Calu3 (cell line): ENCODE measurements around the gene MTG2. TPM values are rescaled to one million over a fixed set of nuclear protein-coding genes. Genes with fewer than 3 reads are reported as not detected.

Experiments used
- BruUV-seq: library from RNA; stranded (reverse); fragments of 400-500 nt; replicated peaks from 2 replicates; lab custom pipeline; 2021; lab: Mats Ljungman, UMichigan
- CTCF ChIA-PET: fragments of 300-600 bp; sonication (Branson Sonifier 250); formaldehyde crosslinking; loops from one replicate; lab custom pipeline; 2022; ENCODE audit warnings: antibody characterized with exemption; lab: Charles Lee
- DNase-seq: peaks from one replicate; pipeline ENCODE4 v3.0.0; 2022
- H3K27ac Mint-ChIP-seq: one replicate; pipeline ENCODE4 v1.8.0; 2022; ENCODE audit warnings: mixed read lengths; ENCODE audit not compliant: unreplicated experiment
- H3K27me3 Mint-ChIP-seq: one replicate; pipeline ENCODE4 v1.8.0; 2022; ENCODE audit warnings: mixed read lengths; ENCODE audit not compliant: unreplicated experiment
- H3K36me3 Mint-ChIP-seq: one replicate; pipeline ENCODE4 v1.8.0; 2022; ENCODE audit warnings: mild to moderate bottlenecking, moderate library complexity, mixed read lengths; ENCODE audit not compliant: insufficient read depth, unreplicated experiment
- H3K4me1 Mint-ChIP-seq: one replicate; pipeline ENCODE4 v1.8.0; 2022; ENCODE audit warnings: mild to moderate bottlenecking, low read depth, mixed read lengths; ENCODE audit not compliant: unreplicated experiment
- H3K4me3 Mint-ChIP-seq: one replicate; pipeline ENCODE4 v1.8.0; 2022; ENCODE audit warnings: mild to moderate bottlenecking, low read depth, moderate library complexity, mixed read lengths; ENCODE audit not compliant: unreplicated experiment
- H3K9me3 Mint-ChIP-seq: one replicate; pipeline ENCODE4 v1.8.0; 2022; ENCODE audit warnings: low read depth, mixed read lengths; ENCODE audit not compliant: unreplicated experiment
- intact Hi-C: fragments of 100-400 bp; cut with micrococcal nuclease; formaldehyde crosslinking; loops from one replicate; pipeline ENCODE4 v1.10.0; 2022; ENCODE audit not compliant: unreplicated experiment
- total RNA-seq: library from RNA; stranded (reverse); gene quantifications from 2 replicates; pipeline ENCODE4 v1.2.3, GENCODE V29; 2022
- TF ChIP-seq, protein P1 (sequence below): fragments of 200-600 bp; IDR thresholded peaks from one replicate; pipeline ENCODE4 v1.8.0; 2022; ENCODE audit warnings: antibody characterized with exemption; ENCODE audit not compliant: unreplicated experiment

The MTG2 gene
- total RNA-seq, 1 experiment from 2014 or later = 87.9 TPM

DNA sequence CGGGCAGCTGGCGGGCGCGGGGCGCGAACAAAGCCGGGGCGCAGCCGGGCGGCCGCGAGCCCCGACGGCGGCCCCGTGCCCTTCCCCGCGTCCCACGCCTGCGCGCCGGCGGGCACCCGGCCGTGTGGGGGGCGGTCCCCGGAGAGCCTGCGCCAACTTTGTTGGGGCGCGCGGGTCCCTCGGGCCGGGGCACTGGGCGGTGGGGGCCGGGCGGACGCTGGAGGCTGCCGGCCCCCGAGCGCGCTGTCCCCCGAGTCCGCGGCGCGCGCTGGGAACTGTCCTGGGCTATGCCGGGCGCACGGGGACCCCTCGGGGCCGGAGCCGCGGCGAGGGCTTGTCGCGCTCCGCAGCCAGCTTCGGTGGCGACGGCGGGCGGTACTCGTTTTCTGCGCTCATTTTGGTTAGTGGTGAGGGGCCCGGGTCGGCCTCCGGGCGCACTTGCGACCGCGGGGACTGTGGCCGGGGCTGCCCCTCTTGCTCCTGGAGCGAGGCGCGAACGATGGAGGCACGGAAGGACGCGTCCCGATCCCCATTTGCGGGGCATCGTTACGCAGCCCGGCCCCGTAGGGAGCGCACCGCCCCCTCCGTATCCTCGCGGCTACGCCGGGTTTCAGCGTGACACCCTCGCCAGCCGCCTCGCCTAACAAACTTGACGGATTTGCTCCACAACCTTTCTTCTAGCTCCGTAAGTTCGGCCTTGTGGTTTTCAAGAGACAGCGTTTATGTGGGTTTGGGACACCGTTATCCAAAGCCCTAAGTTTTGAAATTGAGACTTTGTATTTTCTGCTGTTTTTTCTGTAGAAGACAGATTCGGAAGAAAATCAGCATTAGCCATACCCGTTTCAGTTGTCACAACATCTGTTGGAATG lies 38.6 kb upstream of the MTG2 start:
- TF ChIP-seq, protein P1, sequence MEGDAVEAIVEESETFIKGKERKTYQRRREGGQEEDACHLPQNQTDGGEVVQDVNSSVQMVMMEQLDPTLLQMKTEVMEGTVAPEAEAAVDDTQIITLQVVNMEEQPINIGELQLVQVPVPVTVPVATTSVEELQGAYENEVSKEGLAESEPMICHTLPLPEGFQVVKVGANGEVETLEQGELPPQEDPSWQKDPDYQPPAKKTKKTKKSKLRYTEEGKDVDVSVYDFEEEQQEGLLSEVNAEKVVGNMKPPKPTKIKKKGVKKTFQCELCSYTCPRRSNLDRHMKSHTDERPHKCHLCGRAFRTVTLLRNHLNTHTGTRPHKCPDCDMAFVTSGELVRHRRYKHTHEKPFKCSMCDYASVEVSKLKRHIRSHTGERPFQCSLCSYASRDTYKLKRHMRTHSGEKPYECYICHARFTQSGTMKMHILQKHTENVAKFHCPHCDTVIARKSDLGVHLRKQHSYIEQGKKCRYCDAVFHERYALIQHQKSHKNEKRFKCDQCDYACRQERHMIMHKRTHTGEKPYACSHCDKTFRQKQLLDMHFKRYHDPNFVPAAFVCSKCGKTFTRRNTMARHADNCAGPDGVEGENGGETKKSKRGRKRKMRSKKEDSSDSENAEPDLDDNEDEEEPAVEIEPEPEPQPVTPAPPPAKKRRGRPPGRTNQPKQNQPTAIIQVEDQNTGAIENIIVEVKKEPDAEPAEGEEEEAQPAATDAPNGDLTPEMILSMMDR = no peak
- Mint-ChIP-seq H3K4me3 (peak overlapping the region; percentile 92), H3K27ac (peak overlapping the region; percentile 78), H3K9me3 (no peaks in the 10 kb centered on the region), H3K4me1 (peaks cover 47% of the 10 kb centered on the region), H3K36me3 (peaks cover 73% of the 10 kb centered on the region), H3K27me3 (no peaks in the 10 kb centered on the region)
- BruUV-seq = no TSS peak
- peak; percentile 75 for DNase-seq
- intact Hi-C loops = no loop called here
- CTCF ChIA-PET = no interaction called here

DNA sequence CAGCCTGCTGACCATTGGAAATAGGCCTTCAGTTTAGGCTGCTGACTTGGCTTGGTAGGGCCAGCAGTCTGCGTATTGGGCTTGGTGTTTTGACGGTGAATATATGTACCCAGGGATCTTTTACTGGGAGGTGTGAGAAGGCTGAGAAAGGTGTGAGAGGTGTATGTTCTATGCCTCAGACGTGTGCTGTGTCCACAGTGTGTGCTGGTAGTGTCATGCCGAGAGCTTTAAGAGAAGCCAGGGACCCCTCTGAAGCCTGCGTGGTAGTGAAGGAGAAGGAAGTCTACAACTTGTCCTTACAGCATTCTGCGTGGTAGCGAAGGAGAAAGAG lies 37.2 kb upstream of the MTG2 start:
- TF ChIP-seq, protein P1 = no peak
- Mint-ChIP-seq H3K4me1 (peaks cover 39% of the 10 kb centered on the region), H3K27me3 (no peaks in the 10 kb centered on the region), H3K9me3 (no peaks in the 10 kb centered on the region), H3K4me3 (no peak overlapping the region), H3K36me3 (peaks cover 63% of the 10 kb centered on the region), H3K27ac (no peak overlapping the region)
- CTCF ChIA-PET = no interaction called here
- no peak for DNase-seq
- intact Hi-C loops = no loop called here
- no TSS peak for BruUV-seq

DNA sequence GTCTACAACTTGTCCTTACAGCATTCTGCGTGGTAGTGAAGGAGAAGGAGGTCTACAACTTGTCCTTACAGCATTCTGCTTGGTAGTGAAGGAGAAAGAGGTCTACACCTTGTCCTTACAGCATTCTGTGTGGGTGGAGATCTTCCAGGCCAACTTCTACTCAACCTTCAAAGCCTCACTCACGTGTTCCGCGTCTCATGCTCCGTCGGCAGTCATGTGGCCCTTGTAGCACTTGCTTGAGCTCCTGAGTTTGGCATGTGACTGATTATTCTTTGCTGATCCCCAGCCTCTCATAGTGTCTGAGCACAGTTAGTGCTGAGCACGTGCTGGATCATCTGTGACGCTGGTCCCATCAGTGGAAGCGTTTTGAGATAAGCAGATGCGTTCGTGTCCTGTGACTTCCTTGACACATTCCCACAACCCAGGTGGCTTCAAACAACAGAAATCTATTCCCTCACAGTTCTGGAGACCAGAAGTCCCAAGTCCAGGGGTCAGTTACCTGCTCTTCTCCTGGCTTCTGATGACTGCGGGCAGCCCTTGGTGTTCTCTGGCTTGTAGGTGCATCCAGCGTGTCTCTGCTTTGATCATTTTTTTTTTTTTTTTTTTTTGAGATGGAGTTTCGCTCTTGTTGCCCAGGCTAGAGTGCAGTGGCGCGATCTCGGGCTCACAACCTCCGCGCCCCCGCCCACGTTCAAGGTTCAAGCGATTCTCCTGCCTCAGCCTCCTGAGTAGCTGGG lies 36.6 kb upstream of the MTG2 start:
- H3K36me3 Mint-ChIP-seq = peaks cover 57% of the 10 kb centered on the region
- CTCF ChIA-PET = no interaction called here
- BruUV-seq = no TSS peak
- no peaks in the 10 kb centered on the region for H3K9me3 Mint-ChIP-seq
- TF ChIP-seq, protein P1 = no peak
- H3K4me3 Mint-ChIP-seq = no peak overlapping the region
- H3K27me3 Mint-ChIP-seq = no peaks in the 10 kb centered on the region
- peaks cover 34% of the 10 kb centered on the region for H3K4me1 Mint-ChIP-seq
- intact Hi-C loops = no loop called here
- no peak overlapping the region for H3K27ac Mint-ChIP-seq
- DNase-seq = no peak

DNA sequence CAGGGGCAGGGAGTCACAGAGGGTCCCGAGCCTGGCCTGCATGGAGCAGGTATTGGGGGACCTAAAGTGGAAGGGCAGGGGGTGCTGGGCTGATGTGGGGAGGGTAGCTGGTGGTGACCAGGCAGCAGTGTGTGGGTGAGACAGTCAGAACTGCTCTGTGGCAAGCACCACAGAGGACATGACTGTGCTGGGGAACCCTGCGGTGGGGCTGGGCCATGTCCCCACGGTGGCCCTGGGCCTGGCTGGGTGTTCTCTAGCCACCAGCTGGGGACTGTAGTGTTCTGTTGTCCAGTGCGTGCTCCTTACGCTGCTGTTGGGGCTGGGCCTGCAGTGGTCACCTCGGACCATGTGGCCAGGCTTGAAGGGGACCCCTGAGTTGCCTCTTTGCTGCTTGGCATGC lies 35.7 kb upstream of the MTG2 start:
- no TSS peak for BruUV-seq
- Mint-ChIP-seq H3K27me3 (no peaks in the 10 kb centered on the region), H3K4me3 (no peak overlapping the region), H3K9me3 (no peaks in the 10 kb centered on the region), H3K27ac (no peak overlapping the region), H3K36me3 (peaks cover 53% of the 10 kb centered on the region), H3K4me1 (peaks cover 24% of the 10 kb centered on the region)
- intact Hi-C loops = no loop called here
- CTCF ChIA-PET = interaction anchor here (0.7 kb wide), 1 partner anchor 276 kb away, joined by 3 read pairs; no protein-coding TSS in a partner anchor
- TF ChIP-seq, protein P1 = no peak
- no peak for DNase-seq
